ENCODE measurements around the gene PODN.

DNA sequence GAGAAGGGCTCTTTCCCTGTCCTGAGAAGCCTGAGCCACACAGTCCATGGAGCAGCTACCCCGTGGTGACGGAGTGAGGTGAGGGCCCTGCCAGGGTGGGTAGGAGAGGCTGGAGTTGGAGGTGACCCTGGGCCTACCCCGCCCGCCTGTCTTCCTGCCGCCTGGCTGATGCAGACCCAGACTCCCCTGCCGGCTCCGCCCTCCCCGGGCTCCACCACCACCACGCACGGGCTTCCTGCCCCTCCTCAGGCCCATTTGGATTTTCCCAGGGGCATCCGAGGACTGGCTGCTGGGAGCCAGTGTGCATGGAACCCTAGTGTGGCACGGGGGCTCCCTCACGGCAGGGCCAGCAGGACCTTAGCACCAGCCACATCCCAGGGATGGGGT, 32.5 kb downstream of the PODN start:
- TF ChIP-seq CTCF (conservative IDR thresholded peaks at IDR 0.05; ENCODE audit: low read depth, low read length) (no peak), EZH2 (IDR thresholded peaks at IDR 0.05; ENCODE audit: borderline replicate concordance, low read depth, low read length, poor library complexity, severe bottlenecking) (no peak)

All from A673 (cell line).